Measurements from ENCODE around the gene MIPEP.

Gene MIPEP

GRCh38 chr13:23758798-23759527 is 130.2 kb downstream of the MIPEP start:
- no peak for DNase-seq (ENCODE audit: low spot score)
- H3K4me3 ChIP-seq, result no peak overlapping the region
- TF ChIP-seq CTCF (IDR thresholded peaks at IDR 0.05), result no peak
- peak overlapping the region; percentile 3 to 73 for H3K27ac ChIP-seq

- peak overlapping the region in 1 of 2 donors; percentile 63 for H3K27ac ChIP-seq
- no peak overlapping the region for H3K4me3 ChIP-seq
- no peak for DNase-seq (ENCODE audit: low spot score)
- no peak for TF ChIP-seq CTCF (IDR thresholded peaks at IDR 0.05)
Observed at GRCh38 chr13:23754997-23755396, 134.2 kb downstream of the MIPEP start.

- no peak for DNase-seq (ENCODE audit: low spot score)
- H3K4me3 ChIP-seq, result no peak overlapping the region
- no peak for TF ChIP-seq CTCF (IDR thresholded peaks at IDR 0.05)
- peak overlapping the region in 1 of 2 donors; percentile 63 for H3K27ac ChIP-seq
Observed at GRCh38 chr13:23754506-23754905, 134.7 kb downstream of the MIPEP start.

GRCh38 chr13:23753458-23753857 is 135.7 kb downstream of the MIPEP start:
- no peak for TF ChIP-seq CTCF (IDR thresholded peaks at IDR 0.05)
- H3K4me3 ChIP-seq, result no peak overlapping the region
- DNase-seq (ENCODE audit: low spot score), result no peak
- peak overlapping the region in 1 of 2 donors; percentile 13 for H3K27ac ChIP-seq

GRCh38 chr13:23752111-23753001 is 136.8 kb downstream of the MIPEP start:
- Histone ChIP-seq H3K27ac (no peak overlapping the region), H3K4me3 (no peak overlapping the region)
- no peak for DNase-seq (ENCODE audit: low spot score)
- no peak for TF ChIP-seq CTCF (IDR thresholded peaks at IDR 0.05)

- Histone ChIP-seq H3K27ac (no peak overlapping the region), H3K4me3 (no peak overlapping the region)
- TF ChIP-seq CTCF (IDR thresholded peaks at IDR 0.05), result no peak
- DNase-seq (ENCODE audit: low spot score), result no peak
Observed at GRCh38 chr13:23751195-23751594, 138.0 kb downstream of the MIPEP start.
